Thyroid gland (tissue), 4 donors: ENCODE measurements around the gene ARL1. TPM values are rescaled to one million over a fixed set of nuclear protein-coding genes. Genes with fewer than 3 reads are reported as not detected.

Experiments used
- DNase-seq, 2 donors: peaks; one replicate each; pipeline ENCODE4 v3.0.0-alpha.2; 2019
- H3K27ac ChIP-seq, 3 donors: fragments of 200-600 bp; sonication (generic); 1 replicate in 2 of 3; 2 replicates in 1 of 3; pipeline ENCODE4 v1.5.1; 2016 to 2019; ENCODE audit warnings: mild to moderate bottlenecking in 1 of 3, moderate library complexity in 1 of 3
- H3K27me3 ChIP-seq: fragments of 200-600 bp; sonication (generic); one replicate; pipeline ENCODE4 v1.5.1; 2019
- H3K36me3 ChIP-seq, 2 donors: fragments of 200-600 bp; sonication (generic); one replicate each; pipeline ENCODE4 v1.5.1; 2016 to 2019
- H3K4me1 ChIP-seq, 2 donors: fragments of 200-600 bp; sonication (generic); one replicate each; pipeline ENCODE4 v1.5.1; 2017 to 2019
- H3K4me3 ChIP-seq, 3 donors: fragments of 200-600 bp; sonication (generic); replicated peaks in 1 of 3; 1 replicate in 2 of 3; 2 replicates in 1 of 3; pipeline ENCODE4 v1.5.1; 2016; ENCODE audit warnings: mild to moderate bottlenecking in 1 of 3
- H3K9me3 ChIP-seq: fragments of 200-600 bp; sonication (generic); one replicate; pipeline ENCODE4 v1.5.1; 2017
- POLR2A ChIP-seq, 2 donors: fragments of 450-650 bp; IDR thresholded peaks; one replicate each; pipeline ENCODE4 v1.6.1; 2017; ENCODE audit warnings: antibody characterized with exemption in 2 of 2, mild to moderate bottlenecking in 2 of 2, moderate library complexity in 1 of 2
- WGBS, 2 donors: methylation state at CpG; one replicate each; pipeline ENCODE4 v1.1.5; 2017; 5-methylcytosine and 5-hydroxymethylcytosine counted together
- intact Hi-C: fragments of 100-400 bp; cut with DNase I; formaldehyde crosslinking; loops from one replicate; pipeline ENCODE4 v1.15.1; 2023
- small RNA-seq: library from RNA; depleted of rRNA; stranded (forward); fragments of <200 nt; gene quantifications from one replicate; pipeline ENCODE3, GENCODE V24; 2016
- total RNA-seq, 4 donors: library from RNA; depleted of rRNA; stranded (reverse); fragments of >200 nt; gene quantifications; one replicate each; pipeline ENCODE4 v1.2.3, GENCODE V29; 2016
- TF ChIP-seq, protein P1 (sequence below), 6 experiments: fragments of 200-600 bp in 3 of 6; fragments of 450-650 bp in 3 of 6; sonication (generic) in 3 of 6; IDR thresholded peaks; one replicate each; pipeline ENCODE4 v1.5.1; 2016 to 2019; ENCODE audit warnings: antibody characterized with exemption in 6 of 6, mild to moderate bottlenecking in 2 of 6, inconsistent platforms in 1 of 6, moderate library complexity in 1 of 6

The ARL1 gene
- total RNA-seq, 4 donors from 2014 or later: 80.0 to 104 (median 100) TPM

DNA sequence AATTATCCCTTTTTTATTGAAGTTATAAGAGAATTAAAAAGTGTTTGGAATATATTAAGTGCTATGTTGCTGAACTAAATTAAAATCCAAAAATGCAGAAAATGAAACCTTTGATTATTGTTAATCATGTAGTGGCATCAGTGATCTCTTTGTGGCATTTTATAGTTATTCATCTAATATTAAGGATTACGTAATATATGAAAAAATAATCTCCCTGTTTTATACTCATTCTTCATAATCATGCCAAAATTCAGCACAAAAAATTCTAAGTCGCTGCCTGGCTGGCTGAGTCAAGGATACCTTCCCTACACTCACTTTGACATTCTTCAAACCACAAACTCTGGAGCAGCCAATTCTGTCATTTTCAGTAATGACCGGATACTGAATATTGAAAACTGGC, 63.7 kb downstream of the ARL1 start:
- DNase-seq: no peak
- H3K36me3 ChIP-seq: peaks cover 28 to 35% of the 10 kb centered on the region in 2 donors
- TF ChIP-seq POLR2A (IDR thresholded peaks at IDR 0.05): no peak
- TF ChIP-seq, protein P1, sequence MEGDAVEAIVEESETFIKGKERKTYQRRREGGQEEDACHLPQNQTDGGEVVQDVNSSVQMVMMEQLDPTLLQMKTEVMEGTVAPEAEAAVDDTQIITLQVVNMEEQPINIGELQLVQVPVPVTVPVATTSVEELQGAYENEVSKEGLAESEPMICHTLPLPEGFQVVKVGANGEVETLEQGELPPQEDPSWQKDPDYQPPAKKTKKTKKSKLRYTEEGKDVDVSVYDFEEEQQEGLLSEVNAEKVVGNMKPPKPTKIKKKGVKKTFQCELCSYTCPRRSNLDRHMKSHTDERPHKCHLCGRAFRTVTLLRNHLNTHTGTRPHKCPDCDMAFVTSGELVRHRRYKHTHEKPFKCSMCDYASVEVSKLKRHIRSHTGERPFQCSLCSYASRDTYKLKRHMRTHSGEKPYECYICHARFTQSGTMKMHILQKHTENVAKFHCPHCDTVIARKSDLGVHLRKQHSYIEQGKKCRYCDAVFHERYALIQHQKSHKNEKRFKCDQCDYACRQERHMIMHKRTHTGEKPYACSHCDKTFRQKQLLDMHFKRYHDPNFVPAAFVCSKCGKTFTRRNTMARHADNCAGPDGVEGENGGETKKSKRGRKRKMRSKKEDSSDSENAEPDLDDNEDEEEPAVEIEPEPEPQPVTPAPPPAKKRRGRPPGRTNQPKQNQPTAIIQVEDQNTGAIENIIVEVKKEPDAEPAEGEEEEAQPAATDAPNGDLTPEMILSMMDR (IDR thresholded peaks at IDR 0.05): no peak
- no peaks in the 10 kb centered on the region for H3K9me3 ChIP-seq
- H3K27ac ChIP-seq: no peak overlapping the region
- H3K4me3 ChIP-seq: no peak overlapping the region
- intact Hi-C loops: no loop called here
- 93 to 94% methylated on average over 3 of the region's 3 CpGs for WGBS, 2 donors
- no peaks in the 10 kb centered on the region for H3K4me1 ChIP-seq
- H3K27me3 ChIP-seq: no peaks in the 10 kb centered on the region

Small RNAs within 50 kb of the gene (small RNA-seq; reads per million reads assigned to genes)
- not detected for gene RF00019
- not detected for gene RNU6-1068P
- not detected for gene RPS27P23

Other genes starting within 250 kb of the ARL1 start
- gene SLC5A8, start 197.5 kb downstream of the ARL1 start, total RNA-seq: 100 to 1,000 TPM in 1 of 4 donors, 10 to 100 TPM in 3; 51.3 to 114 (median 75.9) TPM
- gene UTP20, start 127.7 kb downstream of the ARL1 start, total RNA-seq: 10 to 100 TPM in 3 of 4 donors, 1 to 10 TPM in 1; 9.7 to 17.6 (median 11.2) TPM
- not detected for gene SPIC, start 67.6 kb upstream of the ARL1 start, total RNA-seq
- gene MYBPC1, start 187.2 kb upstream of the ARL1 start, total RNA-seq: 1 to 10 TPM in 1 of 4 donors, under 1 TPM in 1, not detected in 2; 0.13 to 1.6 TPM